HG02981 (cell line): ENCODE results near the gene GRK5.

Experiments
- ATAC-seq: cut with Tn5 transposase; IDR thresholded peaks from one replicate; pipeline ENCODE4 v1.9.1; 2021; ENCODE audit warnings: mild to moderate bottlenecking, moderate library complexity; ENCODE audit not compliant: unreplicated experiment

GRK5 gene

DNA sequence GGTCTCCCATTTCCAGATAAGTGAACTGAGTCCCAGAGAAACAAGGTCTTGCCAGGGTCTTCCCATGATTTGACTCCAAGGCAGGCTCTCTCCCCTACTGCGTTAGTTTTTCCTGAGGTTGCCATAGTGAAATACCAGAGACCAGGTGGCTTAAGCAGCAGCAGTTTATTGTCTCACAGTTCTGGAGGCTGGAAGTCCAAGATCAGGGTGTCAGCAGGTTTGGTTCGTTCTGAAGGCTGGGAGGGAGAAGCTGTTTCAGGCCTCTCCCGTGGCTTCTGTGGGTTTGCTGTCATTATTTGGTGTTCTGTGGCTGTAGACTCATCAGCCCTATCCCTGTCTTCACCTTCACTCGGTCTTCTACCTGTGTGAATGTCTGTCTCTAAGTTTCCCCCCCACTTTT, 129.9 kb downstream of the GRK5 start:
- no peak for ATAC-seq

DNA sequence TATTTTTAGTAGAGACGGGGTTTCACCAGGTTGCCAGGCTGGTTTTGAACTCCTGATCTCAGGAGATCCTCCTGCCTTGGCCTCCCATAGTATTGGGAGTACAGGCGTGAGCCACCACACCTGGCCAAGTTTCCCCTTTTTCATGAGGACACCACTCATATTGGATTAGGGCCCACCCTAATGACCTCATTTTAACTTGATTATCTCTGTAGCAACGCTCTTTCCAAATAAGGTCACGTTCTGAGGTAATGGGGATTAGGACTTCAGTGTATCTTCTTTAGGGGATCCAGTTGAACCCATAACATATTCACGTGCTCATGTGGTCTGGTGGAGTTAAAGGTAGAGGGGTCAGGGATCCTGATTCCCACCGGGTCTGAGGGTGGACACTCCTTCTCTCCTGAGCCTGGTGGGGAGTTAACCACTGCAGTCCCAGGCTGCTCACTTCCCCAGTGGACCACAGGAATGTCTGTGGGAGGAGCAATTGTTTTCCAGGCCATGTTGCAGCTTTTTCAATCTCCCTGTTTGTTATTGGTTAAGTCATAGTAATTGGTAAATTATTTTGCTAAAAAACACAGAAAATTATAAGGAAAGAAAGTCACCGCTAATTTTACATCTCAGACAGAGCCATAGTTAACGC, 130.5 kb downstream of the GRK5 start:
- no peak for ATAC-seq

DNA sequence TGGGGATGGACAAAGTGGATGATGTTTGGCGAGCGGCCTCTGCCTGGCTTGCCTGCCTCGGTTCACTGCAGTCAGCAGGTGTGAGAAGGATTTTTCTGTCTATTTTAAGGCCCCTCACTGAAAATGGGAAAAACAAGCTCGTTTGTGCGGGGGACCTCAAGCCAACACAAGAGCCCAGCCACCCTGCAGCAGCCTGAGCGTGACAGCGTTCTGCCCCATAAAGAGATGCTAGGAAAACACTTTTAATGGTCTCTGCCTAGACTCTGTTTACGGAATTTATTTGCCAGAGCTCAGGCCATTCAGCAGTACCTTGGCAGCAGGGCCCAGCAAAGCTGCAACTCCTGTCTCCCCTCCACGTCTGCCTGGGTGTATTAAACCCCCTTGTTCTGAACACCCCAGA, 131.7 kb downstream of the GRK5 start:
- ATAC-seq = no peak

DNA sequence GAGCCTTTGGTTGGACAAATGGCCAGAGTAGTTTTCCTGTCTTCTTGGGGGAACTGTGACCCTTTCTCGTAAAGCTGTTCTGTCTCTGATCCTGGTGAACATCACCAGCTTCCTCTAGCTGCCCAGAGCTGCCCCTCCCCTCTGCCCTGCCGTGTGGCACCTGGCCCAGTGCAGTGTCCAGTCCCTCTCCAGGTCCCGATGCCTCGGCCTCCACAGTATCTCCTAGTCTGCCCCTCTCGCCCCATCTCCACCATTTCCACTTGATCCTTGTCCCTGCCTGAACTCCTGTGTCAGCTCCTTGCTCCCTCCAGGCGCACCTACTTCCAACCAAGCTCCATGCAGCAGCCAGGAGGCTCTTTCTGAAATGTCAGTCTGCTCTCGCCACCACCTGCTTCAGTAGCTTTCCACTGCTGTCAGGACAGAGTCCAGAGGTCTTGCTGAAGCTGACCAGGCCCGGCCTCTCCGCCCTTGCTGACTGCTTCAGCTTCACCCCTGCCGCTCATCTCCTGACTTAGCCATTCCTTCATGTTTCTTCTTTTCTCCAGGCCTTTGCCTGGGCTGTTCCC, 133.6 kb downstream of the GRK5 start:
- ATAC-seq = no peak

DNA sequence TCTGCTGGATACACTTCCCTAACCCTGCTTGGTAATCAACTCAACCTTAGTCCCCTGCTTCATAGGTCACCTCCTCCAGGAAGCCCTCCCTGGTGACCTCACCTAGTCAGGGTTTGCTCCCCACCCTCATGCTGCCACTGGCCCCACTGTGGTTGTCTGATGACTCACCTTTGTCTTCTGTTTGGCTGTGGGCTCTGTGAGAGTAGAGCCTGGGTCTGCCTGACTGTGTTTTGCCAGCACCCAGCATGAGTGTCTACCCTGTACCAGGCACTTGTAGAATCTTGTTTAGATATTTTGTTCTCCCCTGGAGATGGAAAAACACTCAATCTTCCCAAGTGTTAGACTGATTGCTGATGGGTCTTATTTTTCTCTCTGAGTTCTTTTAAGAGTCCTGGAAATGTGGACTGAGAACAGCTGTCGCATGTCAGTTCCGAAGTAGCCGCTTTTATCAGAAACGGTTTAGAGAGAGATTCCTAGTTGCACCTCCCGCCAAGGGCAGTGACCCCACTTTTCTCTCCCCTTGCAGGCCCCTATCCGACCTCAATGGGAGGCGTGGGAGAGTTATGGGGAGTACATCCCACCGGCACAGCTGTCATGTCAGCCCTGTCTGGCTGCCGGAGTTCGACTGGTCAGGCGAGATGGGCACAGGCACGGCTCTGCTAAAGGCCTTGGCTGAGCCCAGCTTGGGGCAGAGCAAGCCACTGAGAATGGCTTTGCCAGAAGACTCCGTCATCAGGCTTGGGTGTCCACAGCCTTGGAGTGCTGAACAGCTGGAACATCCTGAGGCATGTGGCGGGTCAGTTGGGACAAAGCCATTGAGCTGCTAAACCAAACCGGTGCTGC, 134.3 kb downstream of the GRK5 start:
- ATAC-seq = no peak

DNA sequence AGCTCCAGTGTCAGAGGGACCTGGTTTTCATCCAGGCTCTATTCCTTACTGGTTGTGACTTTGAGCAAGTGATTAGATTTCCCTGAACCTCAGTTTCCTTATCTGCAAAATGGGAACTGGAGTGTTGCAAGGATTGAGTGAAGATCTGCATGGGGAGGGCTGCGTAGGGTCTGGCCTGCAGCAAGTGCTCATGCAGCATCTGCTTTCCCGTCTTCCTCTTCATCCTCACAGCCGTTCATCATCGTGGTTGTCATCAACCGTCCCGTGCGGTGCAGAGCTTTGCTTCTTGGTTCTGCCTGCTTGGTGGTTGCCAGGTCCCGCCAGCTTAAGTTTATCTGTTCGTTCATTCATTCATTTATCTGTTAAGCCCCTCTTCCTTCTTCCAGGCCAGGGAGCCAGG, 135.0 kb downstream of the GRK5 start:
- ATAC-seq = no peak

DNA sequence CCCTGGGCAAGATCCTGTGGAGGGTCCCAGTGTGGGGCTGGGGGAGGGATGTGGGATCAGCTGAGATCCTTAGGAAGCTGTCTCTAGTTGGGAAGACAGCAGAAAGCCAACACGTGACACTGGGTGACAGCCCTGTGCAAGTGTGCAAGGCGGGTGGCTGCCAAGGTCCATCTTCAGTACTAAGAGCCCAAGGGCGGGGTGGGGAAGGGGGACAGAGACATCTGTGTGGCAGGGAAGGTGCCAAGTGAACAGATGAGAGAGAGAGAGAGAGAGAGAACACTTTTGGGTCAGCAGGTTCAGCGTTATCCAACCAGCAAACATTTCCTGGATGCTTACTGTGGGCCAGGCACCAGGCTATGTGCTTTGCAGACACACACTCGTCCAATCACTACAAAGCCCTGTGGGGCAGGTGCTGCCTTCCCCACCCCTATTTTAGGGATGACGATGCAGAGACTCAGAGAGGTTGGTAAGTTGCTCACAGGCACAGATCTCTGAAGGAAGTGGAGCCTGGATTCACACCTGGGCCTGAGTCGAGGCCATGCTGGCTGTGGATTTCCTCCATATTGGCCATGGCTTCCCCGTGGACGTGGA, 135.7 kb downstream of the GRK5 start:
- no peak for ATAC-seq

DNA sequence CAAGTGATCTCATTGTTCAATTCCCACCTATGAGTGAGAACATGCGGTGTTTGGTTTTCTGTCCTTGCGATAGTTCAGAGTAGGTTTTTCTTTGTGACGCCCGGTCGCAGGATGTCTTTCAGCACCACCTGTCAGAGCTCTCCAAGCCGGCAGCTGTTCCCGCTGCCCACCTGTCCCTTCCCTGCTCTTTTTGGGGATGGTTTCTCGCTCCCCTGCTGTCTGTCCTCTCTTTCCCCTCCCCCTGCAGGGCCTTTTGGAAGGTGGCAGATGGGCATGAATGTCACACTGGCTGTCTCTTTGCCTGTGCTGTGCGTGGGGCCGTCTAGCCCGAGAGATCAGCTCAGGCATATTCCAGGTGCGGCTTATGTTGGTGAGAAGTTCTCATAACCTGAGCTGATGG, 137.0 kb downstream of the GRK5 start:
- ATAC-seq = no peak

DNA sequence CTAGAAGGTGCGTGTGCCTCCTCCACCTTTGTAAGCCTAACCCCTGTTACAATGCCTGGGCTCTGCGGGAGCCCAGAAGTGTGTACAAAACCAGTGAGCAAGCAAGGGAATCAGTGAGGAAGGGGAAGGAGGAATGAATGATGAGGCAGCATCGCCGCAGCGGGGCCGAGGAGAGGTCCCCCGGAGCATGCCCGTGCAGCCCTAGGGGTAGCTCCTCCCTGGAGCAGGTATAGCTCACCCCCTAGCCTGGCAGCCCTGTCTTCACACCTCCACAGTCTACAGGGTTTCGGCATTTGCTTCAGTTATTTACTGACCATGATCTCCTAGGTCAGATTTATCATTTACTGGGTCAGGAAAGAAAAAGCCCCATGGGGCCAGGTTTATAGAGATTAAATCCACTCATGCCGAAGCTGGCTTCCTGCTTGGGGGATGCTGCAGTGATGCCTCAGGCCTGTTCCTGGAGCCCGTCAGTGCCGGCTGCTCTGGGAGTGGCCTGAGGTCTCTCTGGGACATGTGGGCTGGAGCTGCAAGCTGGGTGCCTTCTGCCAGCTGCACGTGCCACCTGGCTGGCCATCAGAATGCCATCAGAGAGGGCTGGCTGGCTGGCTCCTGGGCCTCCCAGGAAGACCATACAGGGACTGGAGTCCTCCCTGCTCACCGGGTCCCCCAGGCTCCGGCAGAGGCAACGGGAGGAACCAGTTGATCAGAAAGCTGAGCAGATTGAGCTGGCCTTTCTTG, 138.9 kb downstream of the GRK5 start:
- no peak for ATAC-seq

DNA sequence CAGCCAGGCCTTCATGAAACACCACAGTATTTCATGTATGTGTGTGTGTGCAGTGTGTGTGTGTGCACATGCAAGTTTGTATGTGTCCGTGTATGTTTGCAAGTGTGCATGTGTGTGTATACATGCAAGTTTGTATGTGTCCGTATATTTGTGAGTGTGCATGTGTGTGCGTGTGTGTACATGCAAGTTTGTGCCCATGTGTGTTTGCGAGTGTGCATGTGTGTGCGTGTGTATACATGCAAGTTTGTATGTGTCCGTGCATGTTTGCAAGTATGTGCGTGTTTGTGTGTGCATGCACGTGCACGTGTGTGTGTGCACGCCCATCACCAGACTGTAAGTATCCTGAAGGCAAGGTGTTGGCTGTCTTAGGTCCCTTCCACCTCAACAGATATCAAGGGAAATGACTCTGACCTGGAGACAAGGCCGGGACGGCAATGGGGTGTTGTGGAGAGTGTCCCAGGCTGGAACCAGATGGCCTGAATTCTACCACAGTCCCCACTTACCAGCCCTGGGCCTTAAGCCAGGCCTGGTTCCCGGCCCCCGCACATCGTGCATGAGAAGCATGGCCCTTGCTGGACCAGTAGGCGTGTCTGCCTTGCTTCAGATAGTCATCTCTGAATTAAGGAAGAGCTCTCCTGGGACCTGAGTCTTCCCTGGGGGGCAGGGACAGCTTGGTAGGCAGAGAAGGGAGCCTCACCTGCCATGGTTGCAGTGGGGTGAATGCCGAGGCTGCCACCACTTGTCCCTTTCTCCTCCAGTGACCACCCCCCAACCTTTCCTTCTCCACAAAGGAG, 140.0 kb downstream of the GRK5 start:
- no peak for ATAC-seq

DNA sequence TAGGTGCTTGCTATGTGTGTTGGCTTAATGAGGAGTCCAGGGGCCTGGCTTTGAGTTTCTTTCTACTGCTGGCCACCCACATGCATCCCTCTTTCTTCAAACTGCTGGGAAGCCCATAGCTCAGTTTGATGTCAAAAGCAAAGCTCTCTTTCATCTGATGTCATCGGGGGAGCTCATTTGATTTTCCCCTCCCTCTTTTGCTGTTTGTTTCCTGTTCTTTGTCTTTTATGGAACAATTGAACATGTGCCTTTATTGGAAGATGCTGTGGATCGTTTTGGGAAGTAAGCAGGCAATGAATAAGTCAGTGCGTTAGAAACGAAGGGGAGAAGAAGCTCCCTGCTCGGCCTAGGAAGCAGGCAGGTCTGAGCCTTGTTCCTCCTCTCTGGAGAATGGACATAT, 140.7 kb downstream of the GRK5 start:
- ATAC-seq = no peak

DNA sequence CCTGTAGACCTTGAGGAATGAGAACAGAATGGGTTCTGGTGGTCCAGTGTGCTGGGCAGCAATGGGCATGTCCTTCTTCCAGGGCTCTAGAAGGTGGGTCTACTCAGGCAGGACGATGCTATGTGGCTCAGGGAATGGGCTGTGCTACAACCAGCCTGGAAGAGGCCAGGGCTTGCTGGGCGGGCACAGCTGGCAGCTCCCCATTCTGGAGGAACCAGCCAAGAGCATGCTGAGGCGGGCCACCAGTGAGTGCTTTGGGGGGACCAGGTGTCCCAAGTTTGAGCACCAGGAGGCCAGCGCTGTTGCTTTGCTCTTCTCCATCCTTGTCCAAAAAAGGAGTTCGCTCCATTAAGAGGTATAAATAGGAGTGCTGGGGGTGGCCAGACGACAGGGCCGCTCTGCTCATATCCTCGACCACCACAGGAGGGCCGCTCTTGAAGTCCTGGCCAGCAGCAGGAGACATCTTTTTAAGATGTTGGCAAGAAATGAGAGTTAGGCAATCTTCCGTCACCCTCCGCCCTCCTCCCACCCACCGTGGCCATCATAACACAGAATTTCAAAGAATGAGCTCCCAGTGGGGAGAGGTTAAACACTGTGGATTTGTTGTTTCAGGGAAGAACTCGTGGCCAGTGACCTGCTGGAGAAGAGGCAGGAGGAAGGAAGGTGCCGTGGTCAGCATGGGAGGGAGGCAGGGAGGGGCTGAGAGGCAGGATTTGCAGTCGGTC, 141.3 kb downstream of the GRK5 start:
- no peak for ATAC-seq

DNA sequence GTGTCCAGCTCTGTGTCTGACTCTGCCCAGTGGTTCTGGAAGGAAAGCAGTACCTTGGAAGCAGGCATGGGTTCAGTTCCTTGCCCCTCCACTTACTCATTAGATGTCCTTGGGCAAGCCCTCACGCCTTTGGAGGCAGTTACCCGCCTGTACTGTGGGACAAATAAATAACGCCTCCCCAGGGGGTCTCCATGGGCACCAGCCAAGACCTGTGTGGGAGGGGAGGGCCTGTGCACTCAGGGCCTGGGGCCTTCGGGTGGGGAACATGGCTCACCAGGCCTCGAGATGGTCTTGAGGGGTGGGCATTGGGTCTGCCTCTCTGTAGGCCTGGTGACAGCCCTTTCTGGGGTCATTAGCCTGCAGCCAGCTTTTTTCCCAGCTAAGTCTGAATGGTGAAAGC, 142.0 kb downstream of the GRK5 start:
- ATAC-seq = no peak

DNA sequence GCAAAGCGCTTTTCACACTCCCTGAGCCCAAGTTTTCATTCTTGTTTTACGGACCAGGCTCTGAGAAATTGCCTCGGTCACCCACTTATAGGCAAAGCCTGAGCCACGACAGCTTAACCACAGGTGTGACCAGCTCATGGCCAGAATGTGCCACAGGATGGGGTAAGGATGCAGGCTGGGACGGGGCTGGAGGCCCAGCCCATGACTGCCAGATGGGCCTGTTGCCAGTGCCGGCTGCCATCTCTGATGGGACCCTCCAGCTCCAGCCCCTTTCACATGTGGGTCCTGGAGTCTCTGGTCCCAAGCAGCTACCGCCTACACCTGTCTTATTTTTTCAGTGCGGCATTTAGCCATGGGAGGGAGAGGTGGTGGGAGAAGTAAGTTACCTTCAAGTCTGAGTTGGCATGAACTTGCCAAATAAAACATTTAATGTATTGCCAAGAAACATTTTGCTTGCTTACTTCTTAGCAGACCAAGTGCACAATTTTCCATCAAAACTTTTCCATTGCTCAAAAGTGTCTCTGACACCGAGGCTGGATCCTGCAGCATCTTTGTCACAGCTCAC, 142.6 kb downstream of the GRK5 start:
- ATAC-seq = no peak

DNA sequence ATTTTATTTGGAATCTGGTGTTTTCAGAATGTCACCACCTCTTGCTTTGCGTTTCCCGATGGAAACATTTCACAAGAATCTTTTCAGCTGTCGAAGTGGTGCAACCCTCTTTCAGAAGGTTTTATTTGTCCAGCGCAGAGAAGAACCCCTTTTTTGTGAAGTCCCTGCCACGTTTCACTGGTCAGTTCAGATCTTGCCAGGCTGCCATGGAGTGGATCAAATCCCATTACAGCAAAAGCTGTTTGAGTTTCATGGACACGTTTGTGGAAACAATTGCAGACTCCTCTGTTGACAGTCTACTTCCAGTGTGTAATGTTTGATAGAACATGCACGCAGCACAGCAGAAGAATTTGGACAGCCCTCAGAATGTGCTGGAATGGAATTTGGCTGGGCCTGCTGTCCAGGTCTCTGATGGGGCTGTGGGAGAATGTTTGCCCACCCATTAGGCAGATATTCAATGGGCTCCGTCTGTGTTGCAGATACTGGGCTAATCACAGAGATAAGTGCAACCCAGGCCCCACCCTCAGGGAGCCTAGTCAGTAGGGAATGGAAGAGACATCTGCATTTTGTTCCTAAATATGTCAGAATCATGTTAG, 143.2 kb downstream of the GRK5 start:
- ATAC-seq = no peak

DNA sequence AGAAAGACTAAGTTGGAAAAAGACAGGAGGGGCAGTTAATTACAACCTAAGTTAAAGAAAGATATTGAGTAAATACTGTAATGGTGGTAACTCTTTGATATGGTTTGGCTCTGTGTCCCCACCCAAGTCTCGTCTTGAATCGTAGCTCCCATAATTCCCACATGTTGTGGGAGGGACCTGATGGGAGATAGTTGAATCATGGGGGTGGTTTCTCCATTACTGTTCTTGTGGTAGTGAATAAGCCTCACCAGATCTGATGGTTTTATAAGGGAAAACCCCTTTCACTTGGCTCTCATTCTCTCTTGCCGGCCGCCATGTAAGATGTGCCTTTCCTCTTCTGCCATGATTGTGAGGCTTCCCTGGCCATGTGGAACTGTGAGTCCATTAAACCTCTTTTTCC, 143.8 kb downstream of the GRK5 start:
- no peak for ATAC-seq

DNA sequence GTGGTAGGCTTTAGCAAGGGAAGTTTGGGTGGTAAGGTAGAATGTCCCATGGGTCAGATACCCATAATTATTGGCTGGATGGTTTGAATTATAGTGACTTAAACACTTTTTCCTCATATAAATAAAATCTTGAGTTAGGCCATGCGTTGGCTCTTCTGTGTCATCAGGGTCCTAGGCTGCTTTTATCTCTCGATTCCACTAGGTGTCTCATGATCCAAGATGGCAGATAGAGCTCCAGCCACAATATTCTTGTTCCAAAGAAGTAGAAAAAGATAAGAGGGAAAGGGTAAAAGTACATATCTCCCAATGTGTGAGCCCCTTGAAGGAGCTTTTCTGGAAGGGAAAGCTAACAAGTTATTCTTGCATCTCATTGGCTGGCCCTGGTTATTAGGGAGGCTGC, 144.7 kb downstream of the GRK5 start:
- ATAC-seq = no peak

DNA sequence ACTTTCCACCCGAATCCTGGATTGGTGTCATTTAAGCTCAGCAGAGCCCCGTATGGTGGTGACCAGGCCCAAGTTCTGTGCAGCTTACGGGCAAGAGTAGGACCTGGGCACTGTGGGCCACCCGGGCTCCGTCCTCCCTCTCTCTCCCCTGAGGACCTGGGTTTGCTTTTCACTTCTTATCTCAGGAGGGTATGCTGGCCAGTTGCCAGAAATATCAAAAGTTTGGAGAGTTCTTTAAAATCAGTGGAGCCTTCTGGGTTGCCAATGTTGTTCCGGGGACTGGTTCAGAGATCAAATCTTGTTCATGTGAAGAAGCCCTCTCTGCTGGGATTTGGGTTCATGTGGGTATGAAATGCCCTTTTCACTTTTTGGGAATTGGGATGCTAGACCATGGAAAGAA, 145.4 kb downstream of the GRK5 start:
- ATAC-seq = no peak

DNA sequence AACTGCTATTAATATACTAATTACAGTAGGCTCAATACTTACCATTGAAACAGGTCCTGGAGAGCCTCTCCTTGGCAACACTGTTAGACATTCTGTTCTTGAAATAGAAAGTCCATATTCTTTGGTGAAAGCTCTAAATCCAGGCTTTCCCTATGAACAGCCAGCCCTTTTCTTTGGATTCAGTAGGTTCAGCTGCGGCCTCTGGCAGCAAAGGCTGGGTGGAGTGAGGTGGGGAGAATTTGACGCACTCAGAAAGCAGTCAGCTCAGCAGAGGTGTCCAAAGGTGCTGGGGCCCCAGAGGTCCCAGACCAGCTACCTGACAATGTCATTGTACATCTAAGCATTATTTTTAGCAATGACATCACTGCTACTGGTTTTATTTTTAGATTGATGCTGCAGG, 146.1 kb downstream of the GRK5 start:
- ATAC-seq = no peak
